GM21786 (cell line): Measurements from ENCODE around the gene CLDN6.
"Not testable (repeated sequence)": the region's sequence is repeated elsewhere in the genome, so short reads cannot be mapped to it uniquely, and the experiment has no call there.

ENCODE experiments used
- ATAC-seq: cut with Tn5 transposase; IDR thresholded peaks from one replicate; pipeline ENCODE4 v1.9.1; 2021; ENCODE audit not compliant: unreplicated experiment

CLDN6 gene

GRCh38 chr16:3052571-3053329 is 34.8 kb upstream of the CLDN6 start:
- not testable (repeated sequence) for ATAC-seq

- no peak for ATAC-seq
Measured at GRCh38 chr16:3051494-3051893, 33.5 kb upstream of the CLDN6 start.

- no peak for ATAC-seq
Measured at GRCh38 chr16:3051009-3051408, 33.0 kb upstream of the CLDN6 start.

GRCh38 chr16:3050487-3050886 is 32.5 kb upstream of the CLDN6 start:
- ATAC-seq, result no peak

GRCh38 chr16:3049921-3050481 is 32.0 kb upstream of the CLDN6 start:
- ATAC-seq, result no peak

GRCh38 chr16:3047387-3047720 is 29.4 kb upstream of the CLDN6 start:
- ATAC-seq, result no peak

GRCh38 chr16:3046641-3047386 is 28.8 kb upstream of the CLDN6 start:
- ATAC-seq, result no peak

- no peak for ATAC-seq
Measured at GRCh38 chr16:3045758-3046640, 28.0 kb upstream of the CLDN6 start, which contains the start of gene MMP25. Gene MMP25 (plus strand): TSS chr16:3046561. CDS start chr16:3046918, 357 bp downstream.

- no peak for ATAC-seq
Measured at GRCh38 chr16:3044708-3045107, 26.7 kb upstream of the CLDN6 start.

GRCh38 chr16:3042376-3042775 is 24.4 kb upstream of the CLDN6 start:
- ATAC-seq, result no peak

- no peak for ATAC-seq
Measured at GRCh38 chr16:3038896-3039295, 20.9 kb upstream of the CLDN6 start.

GRCh38 chr16:3038256-3038655 is 20.3 kb upstream of the CLDN6 start:
- no peak for ATAC-seq

- ATAC-seq, result no peak
Measured at GRCh38 chr16:3036726-3037315, 18.8 kb upstream of the CLDN6 start, which contains the start of gene BICDL2. Gene BICDL2 (minus strand): TSS chr16:3036944. CDS start chr16:3035496, 1,448 bp downstream.

GRCh38 chr16:3035972-3036725 is 18.2 kb upstream of the CLDN6 start:
- ATAC-seq, result no peak

GRCh38 chr16:3035289-3035971 is 17.4 kb upstream of the CLDN6 start:
- no peak for ATAC-seq

- ATAC-seq, result no peak
Measured at GRCh38 chr16:3032624-3033023, 14.6 kb upstream of the CLDN6 start.

GRCh38 chr16:3030222-3031212 is 12.5 kb upstream of the CLDN6 start:
- no peak for ATAC-seq
